GM21529 (cell line): Measurements from ENCODE around the gene PIK3AP1.

Experiments used
- ATAC-seq: cut with Tn5 transposase; IDR thresholded peaks from one replicate; pipeline ENCODE4 v1.9.1; 2021; ENCODE audit not compliant: unreplicated experiment

The PIK3AP1 gene

DNA sequence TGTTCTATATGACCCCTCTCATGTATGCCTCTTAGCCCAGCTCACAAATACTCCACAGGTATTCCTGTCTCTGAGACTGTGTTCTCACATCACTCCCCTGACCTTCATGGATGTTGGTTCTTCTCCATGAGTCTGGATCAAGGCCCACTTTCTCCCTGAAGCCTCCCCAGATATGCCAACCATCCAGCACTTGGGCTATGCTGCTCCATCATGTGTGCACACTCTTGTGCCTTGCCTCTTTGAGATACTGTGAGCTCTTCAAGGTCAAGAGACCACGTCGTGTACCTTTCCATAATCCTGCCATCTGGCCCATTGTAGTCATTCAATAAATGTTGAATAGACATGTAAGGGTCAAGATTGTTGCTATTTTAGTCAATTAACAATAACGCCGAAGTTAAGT is 103.4 kb downstream of the PIK3AP1 start:
- no peak for ATAC-seq

DNA sequence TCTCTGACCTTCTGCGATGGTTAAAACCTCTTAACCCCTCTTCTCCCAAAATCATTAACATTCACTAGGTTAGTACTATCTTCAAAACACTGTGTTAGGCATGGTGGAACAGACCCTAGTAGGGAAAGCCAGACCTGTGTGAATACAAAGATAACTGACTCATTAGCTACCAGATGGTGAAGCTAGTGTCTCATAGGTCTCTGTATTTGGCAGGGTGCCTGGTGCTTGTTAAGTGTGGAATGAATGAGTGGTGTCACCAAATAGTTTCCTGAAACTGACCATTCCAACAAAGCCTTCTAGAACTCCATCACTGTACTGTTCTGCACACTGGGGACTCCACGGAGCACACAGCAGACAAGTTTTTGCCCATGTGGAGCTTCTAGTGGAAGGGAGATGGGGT is 105.8 kb downstream of the PIK3AP1 start:
- no peak for ATAC-seq

GRCh38 chr10:96613576-96613975 is 106.7 kb downstream of the PIK3AP1 start:
- no peak for ATAC-seq

DNA sequence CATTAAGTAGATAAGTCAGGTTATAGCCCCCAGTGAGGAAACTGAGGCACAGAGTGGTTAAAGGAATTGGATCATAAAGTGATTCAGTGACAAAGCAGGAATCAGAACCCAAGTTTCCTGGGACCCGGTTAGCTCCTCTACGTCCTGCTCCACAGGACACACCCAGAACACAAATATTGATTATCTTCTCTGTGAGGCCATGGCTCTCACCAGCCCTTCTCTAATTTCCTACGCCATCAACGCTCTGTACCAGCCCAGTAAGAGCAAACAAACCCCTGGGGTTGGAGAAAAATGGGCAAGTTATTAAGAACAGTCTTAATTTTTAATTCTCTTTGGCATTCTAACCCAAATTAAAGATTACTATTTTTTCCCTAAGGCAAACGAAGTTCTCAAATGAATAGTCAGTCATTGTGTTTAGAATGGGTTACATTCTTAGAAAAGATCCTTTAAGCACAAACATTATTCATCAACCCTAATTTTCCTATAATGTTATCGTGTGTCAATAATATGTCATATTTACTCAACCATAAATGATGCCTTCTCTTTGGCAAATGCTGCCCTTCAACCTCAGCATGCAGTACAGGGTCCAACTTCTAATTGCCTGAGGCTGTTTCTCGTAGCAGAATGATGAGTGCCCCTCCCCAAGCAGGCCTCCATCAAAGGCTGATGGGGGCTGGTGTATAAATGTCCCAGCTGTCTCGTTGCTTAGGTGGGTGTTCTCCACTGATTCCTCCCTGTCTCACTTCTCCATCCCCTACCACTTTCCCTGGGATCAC is 108.1 kb downstream of the PIK3AP1 start:
- no peak for ATAC-seq

- ATAC-seq, result no peak
These were observed 109.5 kb downstream of the PIK3AP1 start for GRCh38 chr10:96610817-96611216.

- no peak for ATAC-seq
These were observed 110.8 kb downstream of the PIK3AP1 start for GRCh38 chr10:96609510-96609909.

GRCh38 chr10:96608805-96609204 is 111.5 kb downstream of the PIK3AP1 start:
- ATAC-seq, result no peak

- ATAC-seq, result no peak
These were observed 112.1 kb downstream of the PIK3AP1 start for GRCh38 chr10:96608262-96608661.

DNA sequence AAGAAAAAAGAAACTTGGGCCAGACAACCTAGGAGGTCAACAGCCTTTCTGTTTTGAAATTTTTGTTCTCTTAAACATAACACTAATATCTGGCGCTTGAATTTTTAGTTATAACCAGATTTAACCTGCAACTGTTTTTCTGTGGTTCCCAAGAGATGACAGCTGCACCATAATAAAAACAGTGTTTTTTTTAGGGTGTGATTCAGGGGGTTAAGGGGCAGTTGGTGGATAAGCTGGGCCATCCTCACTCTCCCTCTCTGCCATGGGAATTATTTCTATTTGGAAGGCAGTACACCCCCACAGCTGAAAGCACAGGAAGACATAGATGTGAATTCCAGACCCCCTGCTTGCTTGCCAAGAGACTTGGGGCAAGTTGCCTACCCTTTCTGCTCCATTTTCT is 113.4 kb downstream of the PIK3AP1 start:
- no peak for ATAC-seq

GRCh38 chr10:96606216-96606615 is 114.1 kb downstream of the PIK3AP1 start:
- no peak for ATAC-seq

DNA sequence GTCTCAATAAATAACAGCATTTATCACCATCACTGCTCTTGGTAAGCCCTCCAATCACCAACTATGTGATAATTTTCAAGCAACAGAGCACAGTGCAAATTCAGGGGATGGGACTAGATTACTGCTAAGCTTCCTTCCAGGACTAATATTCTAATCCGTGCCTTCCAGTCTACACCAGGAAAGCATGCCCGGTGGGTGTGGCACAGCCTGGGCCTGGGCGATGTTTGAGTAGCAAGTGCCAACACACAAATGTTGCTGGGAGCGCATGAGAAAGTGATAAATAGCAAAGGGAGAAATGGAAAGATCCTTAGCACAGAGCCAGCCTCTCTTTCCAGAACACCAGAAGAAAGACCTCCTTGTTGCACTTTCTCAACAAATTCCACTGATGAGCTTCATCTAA is 120.0 kb downstream of the PIK3AP1 start:
- no peak for ATAC-seq

DNA sequence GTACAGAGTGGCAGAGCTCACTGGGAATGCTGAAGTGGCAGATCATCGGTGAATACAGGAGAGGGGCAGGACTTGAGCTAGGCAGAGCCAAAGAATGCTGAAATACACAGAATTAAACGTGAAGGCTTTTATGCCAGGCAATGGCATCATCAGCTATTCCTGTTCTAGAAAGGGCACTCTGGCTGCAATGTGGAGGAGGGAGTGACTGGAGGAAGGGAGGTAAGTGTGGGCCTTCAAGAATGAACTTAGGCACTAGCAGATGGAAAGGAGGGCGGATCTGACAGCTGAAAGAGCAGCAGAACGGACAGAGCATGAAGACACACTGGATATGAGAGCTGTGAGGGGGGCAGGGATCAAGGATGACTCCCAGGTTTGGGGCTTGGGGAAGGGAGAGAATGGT is 121.5 kb downstream of the PIK3AP1 start:
- no peak for ATAC-seq

- no peak for ATAC-seq
These were observed 123.6 kb downstream of the PIK3AP1 start for GRCh38 chr10:96596422-96597407.

DNA sequence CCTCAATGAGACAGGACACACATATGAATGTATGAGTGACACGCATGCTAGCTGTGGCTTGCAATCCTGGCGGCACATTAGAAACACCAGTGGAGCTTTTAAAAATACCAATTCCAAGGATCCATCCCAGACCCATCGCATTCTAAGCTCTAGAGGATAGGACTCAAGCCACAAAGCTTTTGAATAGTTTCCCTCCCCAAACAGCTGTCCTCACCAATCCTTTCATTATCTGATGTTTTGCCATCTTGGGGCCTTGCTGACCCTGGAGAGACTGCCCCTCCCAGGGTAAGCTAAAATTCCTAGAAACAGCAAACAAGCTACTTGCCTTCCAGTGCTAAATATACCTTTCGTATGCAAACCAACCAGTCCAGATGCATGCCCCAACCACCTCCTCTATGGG is 124.6 kb downstream of the PIK3AP1 start:
- ATAC-seq, result no peak

DNA sequence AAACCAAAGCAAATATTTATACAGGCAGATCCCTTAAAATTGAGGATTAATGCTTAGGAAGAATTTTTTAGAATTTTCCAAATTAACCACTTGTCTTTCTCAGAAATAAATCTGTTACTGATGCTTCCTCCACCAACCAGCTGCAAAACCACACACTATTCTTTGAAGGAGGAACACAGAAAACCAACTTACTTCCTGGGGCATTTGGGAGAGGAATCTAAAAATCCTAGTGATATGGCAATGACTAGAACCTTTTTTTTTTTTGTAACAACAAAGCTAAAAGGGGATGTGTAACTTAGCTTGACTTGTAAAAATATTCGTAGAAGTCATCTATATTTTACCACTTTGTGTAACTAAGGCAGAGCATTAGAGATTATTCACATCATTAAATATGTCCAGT is 128.4 kb downstream of the PIK3AP1 start:
- no peak for ATAC-seq

DNA sequence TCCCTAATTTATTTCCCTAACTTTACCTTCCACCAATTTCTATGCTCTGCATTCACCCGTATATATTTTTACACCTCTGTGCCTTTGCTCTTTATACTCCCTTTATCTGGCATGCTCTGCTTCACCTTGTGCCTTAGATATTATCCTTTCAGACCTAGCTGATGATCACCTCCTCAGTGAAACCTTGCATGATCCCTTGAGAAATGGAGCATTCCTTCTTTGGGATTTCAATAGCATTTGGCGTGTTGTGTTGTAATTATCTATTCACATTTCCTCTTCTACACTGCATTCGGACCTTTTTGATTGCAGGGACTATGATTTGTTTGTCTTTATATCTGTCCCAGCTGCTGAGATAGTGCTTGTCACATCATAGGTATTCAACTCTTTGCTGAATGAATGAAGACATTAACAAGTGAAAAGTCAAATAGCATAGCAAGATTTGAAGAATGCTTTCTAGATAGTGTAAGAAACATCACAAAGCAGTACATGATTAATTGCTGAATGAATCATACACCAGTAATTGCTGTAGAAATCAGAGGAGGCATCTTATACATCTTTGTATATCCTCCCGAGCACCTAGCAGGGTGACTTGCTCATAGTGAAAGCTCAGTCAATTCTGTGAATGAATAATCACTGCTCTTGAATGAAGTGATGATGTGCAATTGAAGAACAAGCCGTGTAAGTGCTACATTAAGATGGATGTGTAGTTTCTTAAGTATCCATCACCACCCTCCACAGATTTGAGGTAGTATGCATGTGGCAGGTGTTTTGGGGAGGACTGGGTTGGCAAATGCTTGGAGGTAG is 131.5 kb downstream of the PIK3AP1 start:
- ATAC-seq, result peak; percentile 35

- ATAC-seq, result no peak
These were observed 132.2 kb downstream of the PIK3AP1 start for GRCh38 chr10:96588060-96588554.

DNA sequence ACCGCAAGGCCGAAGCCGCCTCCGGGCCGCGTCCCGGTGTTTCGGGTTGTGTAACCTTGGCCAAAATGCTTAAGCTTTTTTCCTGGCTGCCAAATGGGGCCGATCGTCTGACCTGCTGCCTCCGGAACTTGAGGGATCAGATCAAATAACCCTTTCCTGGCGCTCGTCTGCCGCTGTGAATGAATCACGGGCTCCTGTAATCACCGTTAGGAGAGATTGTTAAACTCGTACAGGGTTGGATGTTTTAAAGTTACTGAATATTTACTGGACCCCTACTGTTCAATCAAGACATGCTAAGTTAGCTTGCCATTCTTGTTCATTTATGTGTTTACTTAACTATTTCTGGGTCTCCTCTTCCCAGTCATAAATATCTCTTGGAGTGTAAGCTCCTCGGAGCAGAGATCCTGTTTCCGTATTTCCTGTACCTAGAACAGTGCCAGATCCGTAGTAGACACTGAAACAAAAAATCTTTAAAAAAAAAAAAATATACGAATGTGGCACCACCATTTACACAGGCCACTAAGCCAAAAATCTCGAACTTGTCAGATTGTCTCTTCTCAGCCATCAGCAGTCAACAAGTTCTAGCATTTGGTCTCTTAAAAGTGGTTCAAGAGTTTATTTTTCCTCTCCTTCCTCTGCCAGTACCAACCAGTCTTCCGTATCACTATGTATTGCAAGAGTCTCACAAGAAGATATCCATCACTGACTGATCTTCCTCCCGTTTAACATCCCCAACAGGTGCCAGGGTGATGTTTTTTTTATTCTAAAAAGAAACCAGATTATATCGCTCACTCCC is 132.9 kb downstream of the PIK3AP1 start:
- no peak for ATAC-seq

DNA sequence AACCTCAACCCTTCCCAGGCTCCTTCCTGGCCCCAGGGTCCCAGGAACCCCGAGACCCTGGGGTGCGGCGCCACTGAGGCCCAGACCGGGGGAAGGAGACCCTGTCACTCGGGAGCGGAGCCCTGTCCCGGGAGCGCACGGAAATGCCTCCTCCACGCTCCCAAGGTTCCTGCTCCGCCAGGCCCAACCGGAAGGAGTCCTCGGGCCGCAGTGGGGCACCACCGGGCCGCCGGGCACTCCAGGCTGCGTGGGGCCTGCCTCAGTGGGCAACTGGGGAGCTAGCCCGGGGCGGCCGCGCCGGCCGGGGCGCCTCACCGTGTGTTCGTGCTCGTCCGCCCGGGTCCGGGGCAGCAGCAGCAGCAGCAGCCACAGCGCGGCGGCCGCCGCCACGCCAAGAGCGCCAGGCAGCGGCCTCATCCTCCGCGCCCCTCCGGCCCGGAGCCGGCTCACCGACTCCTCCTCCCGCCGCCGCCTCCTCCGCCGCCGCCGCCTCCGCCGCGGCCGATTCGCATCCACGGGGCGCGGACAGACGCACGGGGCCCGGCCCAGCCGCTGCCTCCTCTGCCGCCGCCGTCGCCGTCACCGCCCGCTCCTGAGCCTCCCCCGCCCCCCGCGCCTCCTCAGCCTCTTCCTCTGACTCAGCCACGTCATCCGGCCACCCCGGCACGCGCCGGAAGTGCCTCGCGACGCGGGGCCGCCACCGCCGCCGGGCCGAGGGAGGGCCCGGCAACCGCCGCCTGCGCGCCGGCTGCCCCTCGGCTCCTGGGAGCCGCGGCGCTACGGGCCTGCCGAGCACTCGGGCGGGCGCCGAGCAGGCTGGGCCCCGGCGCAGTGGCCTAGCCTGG is 133.7 kb downstream of the PIK3AP1 start, which contains the start of gene TM9SF3:
Gene TM9SF3, minus strand, starts transcription at position 594 of the 845 bp plus-strand sequence. Its CDS starts 177 bp downstream, at position 417.
- peak; percentile 70 for ATAC-seq
